Measurements from ENCODE around the gene MAST3. TPM values are rescaled to one million over a fixed set of nuclear protein-coding genes. Genes with fewer than 3 reads are reported as not detected.

MAST3 gene
- total and polyA plus RNA-seq, 2 of the 8 experiments (the other 6 are each of a cell fraction or from before 2014, with no cell fraction given) = 3.4 to 9.0 TPM

DNA sequence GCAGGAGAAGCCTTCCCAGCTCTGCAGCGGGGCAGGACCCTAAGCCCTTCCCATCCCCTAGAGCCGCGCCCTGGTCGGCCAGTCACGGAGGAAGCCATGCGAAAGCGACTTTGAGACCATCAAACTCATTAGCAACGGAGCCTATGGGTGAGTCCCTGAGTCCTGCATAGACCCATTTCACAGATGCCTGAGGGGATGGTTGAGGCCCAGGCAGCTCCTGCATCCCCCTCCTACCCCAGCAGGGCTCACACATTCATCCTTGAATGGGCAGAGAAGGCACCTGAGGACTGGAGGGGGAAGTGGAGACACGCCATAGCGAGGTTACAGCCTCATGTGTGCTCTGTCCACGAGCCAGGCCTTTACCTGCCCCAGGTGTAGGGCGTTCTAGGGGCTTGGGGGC, 31.2 kb downstream of the MAST3 start (continued):
- TF ChIP-seq HDAC2 (IDR thresholded peaks at IDR 0.05; ENCODE audit: borderline replicate concordance in 1 of 2, low read depth in 2 of 2, low read length in 2 of 2) = no peak

All from H1 (cell line).